Aorta (tissue), 5 donors: ENCODE measurements around the gene SPRTN. TPM values are rescaled to one million over a fixed set of nuclear protein-coding genes. Genes with fewer than 3 reads are reported as not detected.

Source experiments
- ATAC-seq: fragments of 200-7000 bp; cut with Tn5 transposase; one replicate; pipeline ENCODE4 v1.9.1; 2022; ENCODE audit warnings: moderate library complexity; ENCODE audit not compliant: low FRiP score
- DNase-seq, 2 donors: peaks; one replicate each; pipeline ENCODE4 v3.0.0-alpha.2; 2020
- H3K27ac ChIP-seq, 2 donors: one replicate each; pipeline ENCODE4 v1.5.1; 2013; ENCODE audit warnings: low read length in 2 of 2, mild to moderate bottlenecking in 2 of 2, moderate library complexity in 2 of 2, control low read depth in 1 of 2, inconsistent platforms in 1 of 2, low read depth in 1 of 2
- H3K27me3 ChIP-seq, 2 donors: one replicate each; pipeline ENCODE4 v1.6.1; 2013; ENCODE audit warnings: control low read depth in 1 of 2, low read length in 1 of 2, mild to moderate bottlenecking in 1 of 2, moderate library complexity in 1 of 2; ENCODE audit not compliant: insufficient read depth in 2 of 2, control insufficient read depth in 1 of 2
- H3K36me3 ChIP-seq, 2 donors: one replicate each; pipeline ENCODE4 v1.6.1; 2013; ENCODE audit warnings: control low read depth in 1 of 2, low read length in 1 of 2, mild to moderate bottlenecking in 1 of 2; ENCODE audit not compliant: insufficient read depth in 2 of 2, control insufficient read depth in 1 of 2
- H3K4me1 ChIP-seq, 2 donors: one replicate each; pipeline ENCODE4 v1.6.1; 2013; ENCODE audit warnings: low read length in 2 of 2, control low read depth in 1 of 2, mild to moderate bottlenecking in 1 of 2, moderate library complexity in 1 of 2; ENCODE audit not compliant: insufficient read depth in 2 of 2, control insufficient read depth in 1 of 2
- H3K4me3 ChIP-seq, 2 donors: one replicate each; pipeline ENCODE4 v1.5.1; 2013; ENCODE audit warnings: low read length in 2 of 2, control low read depth in 1 of 2, mild to moderate bottlenecking in 1 of 2
- H3K9me3 ChIP-seq: one replicate; pipeline ENCODE4 v1.6.1; 2013; ENCODE audit warnings: mild to moderate bottlenecking, low read length; ENCODE audit not compliant: control insufficient read depth
- WGBS, 2 donors: extraction: QIAGEN DNeasy Blood & Tissue Kit; methylation state at CpG; one replicate each; pipeline ENCODE4 v1.1.7; 2013; 5-methylcytosine and 5-hydroxymethylcytosine counted together
- intact Hi-C, 2 donors: fragments of 100-400 bp; cut with DNase I; formaldehyde crosslinking; loops; one replicate each; pipeline versions ENCODE4 v1.14.2 to v1.15.0; 2022
- polyA plus RNA-seq, 2 donors: library from polyadenylated mRNA; stranded (reverse); fragments of 200-250 nt; gene quantifications; one replicate each; pipeline ENCODE4 v1.2.3, GENCODE V29; 2013
- total RNA-seq, 2 donors: library from RNA; stranded (reverse); fragmentation: NEBNext Ultra II Directional; extraction: Animal tissue kit (Norgen Biotek cat#: 25700); gene quantifications; one replicate each; pipeline ENCODE4 v1.2.1, GENCODE V29; 2021
- donor health status: healthy with polysubstance abuse.
- donor health status: Bipolar disorder and iron deficiency.
- donor health status: DM: no; HTN: no; CAD: no.
- donor health status: DM: no; HTN: no; CAD: no.
- donor health status: DM: yes; HTN: yes; CAD: no.

The SPRTN gene
- total and polyA plus RNA-seq, 4 donors, result 3.5 to 12.1 (median 6.7) TPM

- no peak for DNase-seq
- Histone ChIP-seq H3K9me3 (no peaks in the 10 kb centered on the region), H3K27me3 (no peaks in the 10 kb centered on the region), H3K4me3 (no peak overlapping the region), H3K36me3 (no peaks in the 10 kb centered on the region), H3K4me1 (peaks cover 0 to 4% of the 10 kb centered on the region in 2 donors), H3K27ac (no peak overlapping the region)
- WGBS, 2 donors, result 37 to 55% methylated on average over 2 of the region's 2 CpGs
- intact Hi-C loops, result no loop called here
- ATAC-seq, result no peak
Observed at GRCh38 chr1:231390071-231390470, 52.0 kb downstream of the SPRTN start.

- no peaks in the 10 kb centered on the region for H3K36me3 ChIP-seq
- 72 to 77% methylated on average over 1 of the region's 1 CpG for WGBS, 2 donors
- DNase-seq (no peak), ATAC-seq (no peak)
- H3K4me3 ChIP-seq, result no peak overlapping the region
- H3K27ac ChIP-seq, result no peak overlapping the region
- intact Hi-C loops, result no loop called here
- peaks cover 4 to 5% of the 10 kb centered on the region in 2 donors for H3K4me1 ChIP-seq
- no peaks in the 10 kb centered on the region for H3K9me3 ChIP-seq
- H3K27me3 ChIP-seq, result no peaks in the 10 kb centered on the region
Observed at GRCh38 chr1:231392389-231393131, 54.5 kb downstream of the SPRTN start.

- Histone ChIP-seq H3K4me3 (no peak overlapping the region), H3K27me3 (no peaks in the 10 kb centered on the region), H3K4me1 (peaks cover 4 to 5% of the 10 kb centered on the region in 2 donors), H3K27ac (no peak overlapping the region), H3K9me3 (no peaks in the 10 kb centered on the region), H3K36me3 (no peaks in the 10 kb centered on the region)
- DNase-seq (no peak), ATAC-seq (no peak)
- intact Hi-C loops, result no loop called here
Observed at GRCh38 chr1:231393668-231394067, 55.6 kb downstream of the SPRTN start.

- Histone ChIP-seq H3K36me3 (no peaks in the 10 kb centered on the region), H3K9me3 (no peaks in the 10 kb centered on the region), H3K4me3 (no peak overlapping the region), H3K4me1 (peaks cover 3 to 7% of the 10 kb centered on the region in 2 donors), H3K27ac (peak overlapping the region; percentile 82 to 91), H3K27me3 (no peaks in the 10 kb centered on the region)
- DNase-seq (no peak), ATAC-seq (peak; percentile 85)
- intact Hi-C loops, result loop anchor here in 1 of 2 donors (1.0 kb wide), 1 partner anchor 27 kb away; the partner anchor contains the start of gene EGLN1
- WGBS, 2 donors, result 3 to 7% methylated on average over 10 of the region's 10 CpGs
Observed at GRCh38 chr1:231395076-231395997, 57.2 kb downstream of the SPRTN start.

- intact Hi-C loops, result loop anchor here in 1 of 2 donors (1.0 kb wide), 1 partner anchor 26 kb away; the partner anchor contains the start of gene EGLN1
- DNase-seq, result no peak
- WGBS, 2 donors, result 26 to 70% methylated on average over 4 of the region's 4 CpGs
- Histone ChIP-seq H3K9me3 (no peaks in the 10 kb centered on the region), H3K4me1 (peaks cover 2 to 7% of the 10 kb centered on the region in 2 donors), H3K36me3 (no peaks in the 10 kb centered on the region), H3K4me3 (no peak overlapping the region), H3K27me3 (no peaks in the 10 kb centered on the region), H3K27ac (peak overlapping the region in 1 of 2 donors; percentile 91)
- no peak for ATAC-seq
Observed at GRCh38 chr1:231395998-231396390, 57.9 kb downstream of the SPRTN start.

- Histone ChIP-seq H3K9me3 (no peaks in the 10 kb centered on the region), H3K4me1 (peaks cover 2 to 7% of the 10 kb centered on the region in 2 donors), H3K27ac (no peak overlapping the region), H3K27me3 (no peaks in the 10 kb centered on the region), H3K4me3 (no peak overlapping the region), H3K36me3 (no peaks in the 10 kb centered on the region)
- ATAC-seq (no peak), DNase-seq (no peak)
- intact Hi-C loops, result no loop called here
- 88 to 93% methylated on average over 2 of the region's 2 CpGs for WGBS, 2 donors
Observed at GRCh38 chr1:231396643-231397042, 58.5 kb downstream of the SPRTN start.

GRCh38 chr1:231397886-231398671 is 60.0 kb downstream of the SPRTN start:
- ATAC-seq, result no peak
- intact Hi-C loops, result no loop called here
- Histone ChIP-seq H3K4me1 (peaks cover 2 to 7% of the 10 kb centered on the region in 2 donors), H3K9me3 (no peaks in the 10 kb centered on the region), H3K27ac (no peak overlapping the region), H3K36me3 (no peaks in the 10 kb centered on the region), H3K4me3 (no peak overlapping the region), H3K27me3 (no peaks in the 10 kb centered on the region)
- 65 to 77% methylated on average over 4 of the region's 4 CpGs for WGBS, 2 donors
- no peak for DNase-seq

- Histone ChIP-seq H3K27me3 (no peaks in the 10 kb centered on the region), H3K4me3 (no peak overlapping the region), H3K4me1 (peaks cover 0 to 6% of the 10 kb centered on the region in 2 donors), H3K27ac (no peak overlapping the region), H3K9me3 (no peaks in the 10 kb centered on the region), H3K36me3 (no peaks in the 10 kb centered on the region)
- DNase-seq (no peak), ATAC-seq (no peak)
- 0 to 22% methylated on average over 1 of the region's 1 CpG for WGBS, 2 donors
- intact Hi-C loops, result no loop called here
Observed at GRCh38 chr1:231401478-231401877, 63.4 kb downstream of the SPRTN start.
